GM19468 (cell line): ENCODE data around the gene SCN1A.
"Not testable (repeated sequence)": the region's sequence is repeated elsewhere in the genome, so short reads cannot be mapped to it uniquely, and the experiment has no call there.

Experiments used
- ATAC-seq: cut with Tn5 transposase; IDR thresholded peaks from one replicate; pipeline ENCODE4 v1.9.1; 2021; ENCODE audit warnings: mild to moderate bottlenecking, moderate library complexity, moderate number of reproducible peaks; ENCODE audit not compliant: unreplicated experiment; ENCODE audit errors: extremely low read depth

SCN1A gene

GRCh38 chr2:166127217-166128155 lies at the start of gene SCN1A:
TSS of gene SCN1A (minus strand) at chr2:166128020. CDS start at chr2:166073621, 54,399 bp downstream.
- ATAC-seq, result no peak

GRCh38 chr2:166173263-166173662 lies 45.4 kb upstream of the SCN1A start:
- no peak for ATAC-seq

- no peak for ATAC-seq
These were observed 43.4 kb upstream of the SCN1A start for GRCh38 chr2:166171216-166171615.

GRCh38 chr2:166170356-166170755 lies 42.5 kb upstream of the SCN1A start:
- no peak for ATAC-seq

- ATAC-seq, result no peak
These were observed 39.6 kb upstream of the SCN1A start for GRCh38 chr2:166167449-166167848.

- ATAC-seq, result no peak
These were observed 36.0 kb upstream of the SCN1A start for GRCh38 chr2:166163775-166164174.

- no peak for ATAC-seq
These were observed 30.7 kb upstream of the SCN1A start for GRCh38 chr2:166158546-166158945.

- no peak for ATAC-seq
These were observed 29.8 kb upstream of the SCN1A start for GRCh38 chr2:166157578-166157977.

GRCh38 chr2:166156985-166157490 lies 29.2 kb upstream of the SCN1A start:
- no peak for ATAC-seq

GRCh38 chr2:166155589-166155988 lies 27.8 kb upstream of the SCN1A start:
- ATAC-seq, result no peak

GRCh38 chr2:166154685-166155338 lies 27.0 kb upstream of the SCN1A start:
- no peak for ATAC-seq

- no peak for ATAC-seq
These were observed 24.2 kb upstream of the SCN1A start for GRCh38 chr2:166152064-166152463.

GRCh38 chr2:166148500-166149400 lies 20.9 kb upstream of the SCN1A start:
- no peak for ATAC-seq

GRCh38 chr2:166147883-166148282 lies 20.1 kb upstream of the SCN1A start:
- ATAC-seq, result no peak

- ATAC-seq, result no peak
These were observed 16.3 kb upstream of the SCN1A start for GRCh38 chr2:166144071-166144470.

GRCh38 chr2:166140932-166141331 lies 13.1 kb upstream of the SCN1A start:
- ATAC-seq, result no peak

- no peak for ATAC-seq
These were observed 12.7 kb upstream of the SCN1A start for GRCh38 chr2:166140475-166140874.

GRCh38 chr2:166139479-166139878 lies 11.7 kb upstream of the SCN1A start:
- not testable (repeated sequence) for ATAC-seq

GRCh38 chr2:166138667-166139066 lies 10.8 kb upstream of the SCN1A start:
- no peak for ATAC-seq

- no peak for ATAC-seq
These were observed 10.3 kb upstream of the SCN1A start for GRCh38 chr2:166138144-166138543.
